DND-41 (cell line): ENCODE results near the gene SNCA.
A peak's percentile ranks its signal among the peaks of the same experiment; 100 is the strongest.

Source experiments
- ATAC-seq: fragments of 200-7000 bp; cut with Tn5 transposase; 3 replicates; pipeline ENCODE4 v1.9.1; 2021; ENCODE audit warnings: low read depth; ENCODE audit not compliant: insufficient read depth
- DNase-seq: peaks from one replicate; pipeline ENCODE4 v3.0.0-alpha.2; 2020
- H2AFZ ChIP-seq: 2 replicates; pipeline ENCODE4 v1.6.0; 2012; ENCODE audit warnings: low read depth, low read length
- H3K27ac ChIP-seq: 2 replicates; pipeline ENCODE4 v1.5.1; 2012; ENCODE audit warnings: low read length, inconsistent platforms
- H3K27me3 ChIP-seq: fragments of 200-600 bp; sonication (generic); 2 replicates; pipeline ENCODE4 v1.6.0; 2012; ENCODE audit warnings: low read length, mild to moderate bottlenecking, inconsistent platforms; ENCODE audit not compliant: insufficient read depth, poor library complexity
- H3K36me3 ChIP-seq: 2 replicates; pipeline ENCODE4 v1.5.1; 2012; ENCODE audit warnings: low read length, inconsistent platforms; ENCODE audit not compliant: insufficient read depth
- H3K4me1 ChIP-seq: 2 replicates; pipeline ENCODE4 v1.5.1; 2012; ENCODE audit warnings: mild to moderate bottlenecking, low read length; ENCODE audit not compliant: insufficient read depth
- H3K4me2 ChIP-seq: 2 replicates; pipeline ENCODE4 v1.6.0; 2012; ENCODE audit warnings: mild to moderate bottlenecking, moderate library complexity, low read length, inconsistent platforms; ENCODE audit not compliant: insufficient read depth
- H3K4me3 ChIP-seq, 2 experiments: fragments of 200-600 bp in 1 of 2; shearing (Covaris generic) in 1 of 2; 2 replicates each; pipeline ENCODE4 v1.5.1; 2012 to 2016; ENCODE audit warnings: inconsistent platforms in 2 of 2, low read length in 2 of 2, mild to moderate bottlenecking in 2 of 2, low read depth in 1 of 2, moderate library complexity in 1 of 2
- H3K79me2 ChIP-seq: 2 replicates; pipeline ENCODE4 v1.6.0; 2012; ENCODE audit warnings: low read length, inconsistent platforms; ENCODE audit not compliant: insufficient read depth
- H3K9ac ChIP-seq: 2 replicates; pipeline ENCODE4 v1.6.0; 2012; ENCODE audit warnings: low read depth, mild to moderate bottlenecking, inconsistent platforms, low read length, moderate library complexity
- H3K9me3 ChIP-seq: 2 replicates; pipeline ENCODE4 v1.5.1; 2012; ENCODE audit warnings: low read length, moderate library complexity, mild to moderate bottlenecking, inconsistent platforms; ENCODE audit not compliant: insufficient read depth, severe bottlenecking
- H4K20me1 ChIP-seq: 2 replicates; pipeline ENCODE4 v1.6.0; 2012; ENCODE audit warnings: low read length; ENCODE audit not compliant: insufficient read depth
- EZH2 ChIP-seq: IDR thresholded peaks from 3 replicates; pipeline ENCODE4 v1.6.1; 2012; ENCODE audit warnings: borderline replicate concordance, low read depth, mild to moderate bottlenecking, moderate library complexity, low read length, inconsistent platforms; ENCODE audit not compliant: severe bottlenecking
- TF ChIP-seq, protein P1 (sequence below): IDR thresholded peaks from 2 replicates; pipeline ENCODE4 v1.5.1; 2012; ENCODE audit warnings: borderline replicate concordance, low read length, moderate library complexity, mild to moderate bottlenecking; ENCODE audit not compliant: poor library complexity, severe bottlenecking; ENCODE audit errors: extremely low read depth

Gene SNCA

DNA sequence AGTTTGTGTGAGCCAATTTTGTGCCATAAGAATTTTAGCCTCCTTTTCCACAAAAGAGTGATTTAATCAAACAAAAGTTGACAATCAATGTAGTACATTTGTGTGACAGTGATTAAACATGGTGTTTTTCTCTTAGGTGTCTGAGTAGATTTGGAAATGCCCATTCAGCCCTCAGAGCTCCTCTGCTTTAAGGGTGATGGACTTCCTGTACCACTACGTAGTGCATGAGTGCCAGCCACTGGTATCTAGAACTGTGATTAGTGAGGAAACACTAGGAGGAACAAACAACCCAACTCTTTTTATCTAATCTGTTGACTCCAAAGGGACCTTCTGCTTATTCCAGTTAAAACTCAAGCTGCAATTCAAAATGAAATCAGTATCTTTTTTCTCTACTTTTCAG, 151.7 kb downstream of the SNCA start:
- Histone ChIP-seq H3K4me1 (peaks cover 62% of the 10 kb centered on the region), H3K36me3 (peaks cover 8% of the 10 kb centered on the region; the same call in 1 of the 2 replicates), H3K79me2 (peaks cover 25% of the 10 kb centered on the region), H3K27ac (peak overlapping the region; percentile 43), H3K4me2 (peak overlapping the region; percentile 74), H3K27me3 (no peaks in the 10 kb centered on the region), H3K9me3 (peaks cover 8% of the 10 kb centered on the region), H3K4me3 (no peak overlapping the region), H3K9ac (no peak overlapping the region), H4K20me1 (no peaks in the 10 kb centered on the region), H2AFZ (peak overlapping the region; percentile 21; the same call in 1 of the 2 replicates)
- DNase-seq (no peak), ATAC-seq (peak; percentile 35)
- TF ChIP-seq EZH2: no peak
- TF ChIP-seq, protein P1, sequence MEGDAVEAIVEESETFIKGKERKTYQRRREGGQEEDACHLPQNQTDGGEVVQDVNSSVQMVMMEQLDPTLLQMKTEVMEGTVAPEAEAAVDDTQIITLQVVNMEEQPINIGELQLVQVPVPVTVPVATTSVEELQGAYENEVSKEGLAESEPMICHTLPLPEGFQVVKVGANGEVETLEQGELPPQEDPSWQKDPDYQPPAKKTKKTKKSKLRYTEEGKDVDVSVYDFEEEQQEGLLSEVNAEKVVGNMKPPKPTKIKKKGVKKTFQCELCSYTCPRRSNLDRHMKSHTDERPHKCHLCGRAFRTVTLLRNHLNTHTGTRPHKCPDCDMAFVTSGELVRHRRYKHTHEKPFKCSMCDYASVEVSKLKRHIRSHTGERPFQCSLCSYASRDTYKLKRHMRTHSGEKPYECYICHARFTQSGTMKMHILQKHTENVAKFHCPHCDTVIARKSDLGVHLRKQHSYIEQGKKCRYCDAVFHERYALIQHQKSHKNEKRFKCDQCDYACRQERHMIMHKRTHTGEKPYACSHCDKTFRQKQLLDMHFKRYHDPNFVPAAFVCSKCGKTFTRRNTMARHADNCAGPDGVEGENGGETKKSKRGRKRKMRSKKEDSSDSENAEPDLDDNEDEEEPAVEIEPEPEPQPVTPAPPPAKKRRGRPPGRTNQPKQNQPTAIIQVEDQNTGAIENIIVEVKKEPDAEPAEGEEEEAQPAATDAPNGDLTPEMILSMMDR: no peak

DNA sequence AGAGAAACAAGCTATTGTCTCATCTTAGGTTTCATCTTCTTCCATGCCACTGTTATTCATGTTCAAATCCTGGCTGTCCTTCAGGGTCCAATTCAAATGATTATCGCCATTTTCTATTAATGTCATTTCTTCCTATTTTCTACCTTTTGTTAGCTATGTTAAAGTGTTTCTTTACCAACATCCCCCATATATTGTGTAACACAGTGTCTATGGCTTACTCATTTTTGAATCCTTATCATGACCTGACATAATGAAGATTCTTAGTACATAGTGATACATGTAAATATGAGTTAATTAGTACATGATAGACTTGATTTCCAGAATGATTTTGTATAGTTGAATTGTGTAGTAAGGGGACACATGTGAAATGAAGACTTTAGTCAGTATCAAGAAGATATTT, 152.4 kb downstream of the SNCA start:
- no peak overlapping the region for H3K4me3 ChIP-seq
- H3K4me1 ChIP-seq: peaks cover 69% of the 10 kb centered on the region
- ATAC-seq (no peak), DNase-seq (no peak)
- peaks cover 25% of the 10 kb centered on the region for H3K79me2 ChIP-seq
- no peak for TF ChIP-seq EZH2
- TF ChIP-seq, protein P1: no peak
- peaks cover 5% of the 10 kb centered on the region for H3K9me3 ChIP-seq
- H4K20me1 ChIP-seq: no peaks in the 10 kb centered on the region
- peak overlapping the region; percentile 43 for H3K27ac ChIP-seq
- H3K27me3 ChIP-seq: no peaks in the 10 kb centered on the region
- H3K9ac ChIP-seq: no peak overlapping the region
- H3K36me3 ChIP-seq: peaks cover 8% of the 10 kb centered on the region; the same call in 1 of the 2 replicates
- H2AFZ ChIP-seq: peak overlapping the region; percentile 8; the same call in 1 of the 2 replicates
- H3K4me2 ChIP-seq: peak overlapping the region; percentile 74

DNA sequence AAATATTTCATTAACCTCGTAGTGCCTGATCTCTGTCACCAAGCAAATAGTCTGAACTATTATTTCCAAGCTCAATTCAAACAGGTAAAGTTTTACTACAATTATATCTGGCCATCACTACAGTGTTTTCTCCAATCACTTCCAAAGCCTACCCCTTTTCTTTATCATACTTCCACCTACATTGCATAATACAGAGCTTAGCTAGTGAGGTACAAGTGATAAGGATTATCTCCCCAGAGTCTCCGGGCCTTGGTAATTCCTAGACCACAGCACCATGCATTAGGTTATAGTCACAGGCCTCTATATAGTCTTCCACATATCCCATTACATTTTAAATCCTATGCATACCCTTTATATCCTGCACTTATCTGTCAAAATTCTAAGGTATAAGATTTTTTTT, 154.2 kb downstream of the SNCA start:
- Histone ChIP-seq H4K20me1 (no peaks in the 10 kb centered on the region), H3K79me2 (peaks cover 25% of the 10 kb centered on the region), H3K9ac (peak overlapping the region; percentile 51), H3K4me2 (peak overlapping the region; percentile 74), H3K4me3 (peak overlapping the region; percentile 39 to 59; a peak in 3 of 4 replicates), H3K27me3 (no peaks in the 10 kb centered on the region), H2AFZ (peak overlapping the region; percentile 9; the same call in 1 of the 2 replicates), H3K4me1 (peaks cover 75% of the 10 kb centered on the region), H3K9me3 (no peaks in the 10 kb centered on the region), H3K27ac (peak overlapping the region; percentile 13), H3K36me3 (peaks cover 8% of the 10 kb centered on the region; the same call in 1 of the 2 replicates)
- TF ChIP-seq, protein P1: no peak
- no peak for TF ChIP-seq EZH2
- ATAC-seq (no peak), DNase-seq (no peak)

DNA sequence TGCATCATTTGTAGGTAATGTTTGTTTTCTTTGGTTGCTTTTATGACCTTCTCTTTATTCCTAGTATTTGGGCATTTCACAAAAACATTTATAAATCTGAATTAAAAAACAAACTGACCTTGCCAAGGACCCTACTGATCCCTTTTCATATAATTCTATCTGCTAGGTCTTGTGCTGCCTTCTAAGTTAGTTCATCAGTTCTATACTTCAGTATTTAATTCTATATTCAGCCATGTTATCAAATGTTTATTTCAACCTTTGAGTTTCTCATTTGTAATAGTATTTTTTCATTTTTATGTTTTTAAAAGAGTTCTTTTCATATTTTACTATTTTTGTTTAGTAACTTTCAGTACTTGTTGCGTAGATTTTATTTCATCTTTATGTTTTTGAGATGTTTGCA, 155.3 kb downstream of the SNCA start:
- Histone ChIP-seq H3K79me2 (peaks cover 25% of the 10 kb centered on the region), H3K27me3 (no peaks in the 10 kb centered on the region), H3K27ac (peak overlapping the region; percentile 76), H4K20me1 (no peaks in the 10 kb centered on the region), H3K9ac (peak overlapping the region; percentile 51), H3K9me3 (no peaks in the 10 kb centered on the region), H3K4me1 (peaks cover 75% of the 10 kb centered on the region), H3K36me3 (peaks cover 5% of the 10 kb centered on the region; the same call in 1 of the 2 replicates), H3K4me2 (peak overlapping the region; percentile 74), H3K4me3 (peak overlapping the region; percentile 39 to 59; a peak in 3 of 4 replicates), H2AFZ (peak overlapping the region; percentile 64)
- no peak for TF ChIP-seq EZH2
- TF ChIP-seq, protein P1: no peak
- DNase-seq: no peak
- no peak for ATAC-seq
